NCI-H1694 treated with DMSO at 0.1 percent for 48 hours (cell line): ENCODE results near the gene MPV17L.
"Not testable (repeated sequence)": the region's sequence is repeated elsewhere in the genome, so short reads cannot be mapped to it uniquely, and the experiment has no call there.

Source experiments
- DNase-seq: peaks from one replicate; lab custom pipeline; 2025; lab: John Stamatoyannopoulos, UW

Gene MPV17L

GRCh38 chr16:15395631-15396508, at the start of gene MPV17L:
Gene MPV17L, plus strand, starts transcription at chr16:15395754. Its CDS starts 144 bp downstream, at chr16:15395898.
- DNase-seq = peak; percentile 33

GRCh38 chr16:15348721-15349120, 46.8 kb upstream of the MPV17L start:
- DNase-seq = not testable (repeated sequence)

- not testable (repeated sequence) for DNase-seq
Measured at GRCh38 chr16:15351251-15351650, 44.3 kb upstream of the MPV17L start.

- DNase-seq = not testable (repeated sequence)
Measured at GRCh38 chr16:15351745-15352144, 43.8 kb upstream of the MPV17L start.

GRCh38 chr16:15352852-15353251, 42.7 kb upstream of the MPV17L start:
- DNase-seq = not testable (repeated sequence)

- not testable (repeated sequence) for DNase-seq
Measured at GRCh38 chr16:15354846-15355245, 40.7 kb upstream of the MPV17L start.

GRCh38 chr16:15357495-15357894, 38.1 kb upstream of the MPV17L start:
- DNase-seq = not testable (repeated sequence)

- DNase-seq = not testable (repeated sequence)
Measured at GRCh38 chr16:15378194-15378593, 17.4 kb upstream of the MPV17L start, which contains the start of gene NPIPA5. Gene NPIPA5, minus strand, starts transcription at chr16:15378294. Its CDS starts 0 bp downstream, at chr16:15378294.

- not testable (repeated sequence) for DNase-seq
Measured at GRCh38 chr16:15382810-15383209, 12.7 kb upstream of the MPV17L start.

- DNase-seq = not testable (repeated sequence)
Measured at GRCh38 chr16:15388060-15388459, 7.5 kb upstream of the MPV17L start.

- DNase-seq = not testable (repeated sequence)
Measured at GRCh38 chr16:15389916-15390315, 5.6 kb upstream of the MPV17L start.

- DNase-seq = not testable (repeated sequence)
Measured at GRCh38 chr16:15393025-15393424, 2.5 kb upstream of the MPV17L start.

GRCh38 chr16:15396509-15396829, 915 bp downstream of the MPV17L start:
- not testable (repeated sequence) for DNase-seq

GRCh38 chr16:15396948-15397594, 1.5 kb downstream of the MPV17L start:
- no peak for DNase-seq

- no peak for DNase-seq
Measured at GRCh38 chr16:15398618-15399316, 3.2 kb downstream of the MPV17L start.

- DNase-seq = no peak
Measured at GRCh38 chr16:15399317-15399716, 3.8 kb downstream of the MPV17L start.

- DNase-seq = not testable (repeated sequence)
Measured at GRCh38 chr16:15400314-15400713, 4.8 kb downstream of the MPV17L start.

- DNase-seq = no peak
Measured at GRCh38 chr16:15401972-15402371, 6.4 kb downstream of the MPV17L start.

- no peak for DNase-seq
Measured at GRCh38 chr16:15403392-15403995, 7.9 kb downstream of the MPV17L start.

GRCh38 chr16:15404091-15404490, 8.5 kb downstream of the MPV17L start:
- not testable (repeated sequence) for DNase-seq

GRCh38 chr16:15404792-15405191, 9.2 kb downstream of the MPV17L start:
- DNase-seq = no peak

GRCh38 chr16:15407756-15408155, 12.2 kb downstream of the MPV17L start:
- not testable (repeated sequence) for DNase-seq
